Islet precursor cell (in vitro differentiated cells): ENCODE measurements around the gene LPP.
"Not testable (repeated sequence)": the region's sequence is repeated elsewhere in the genome, so short reads cannot be mapped to it uniquely, and the experiment has no call there.

ENCODE experiments used
- DNase-seq: peaks from one replicate; pipeline ENCODE4 v3.0.0-alpha.2; 2018

LPP gene

GRCh38 chr3:188617988-188618701 is 464.2 kb downstream of the LPP start:
- DNase-seq, result no peak

DNA sequence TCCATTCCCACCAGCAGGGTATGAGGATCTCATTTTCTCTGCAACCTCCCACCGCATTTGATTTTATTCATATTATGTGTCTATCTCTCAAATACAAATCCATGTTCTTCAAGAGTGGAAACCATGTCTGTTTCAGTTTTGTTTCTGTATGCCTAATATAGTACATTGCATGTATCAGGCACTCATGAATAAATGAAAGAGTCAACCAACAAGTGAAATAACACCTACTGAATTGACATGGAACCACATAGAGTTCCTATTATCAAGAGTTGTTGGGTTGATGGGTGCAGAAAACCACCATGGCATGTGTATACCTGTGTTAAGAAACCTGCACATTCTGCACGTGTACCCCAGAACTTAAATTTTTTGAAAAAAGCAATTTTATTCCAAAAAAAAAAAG is 466.8 kb downstream of the LPP start:
- DNase-seq, result no peak

DNA sequence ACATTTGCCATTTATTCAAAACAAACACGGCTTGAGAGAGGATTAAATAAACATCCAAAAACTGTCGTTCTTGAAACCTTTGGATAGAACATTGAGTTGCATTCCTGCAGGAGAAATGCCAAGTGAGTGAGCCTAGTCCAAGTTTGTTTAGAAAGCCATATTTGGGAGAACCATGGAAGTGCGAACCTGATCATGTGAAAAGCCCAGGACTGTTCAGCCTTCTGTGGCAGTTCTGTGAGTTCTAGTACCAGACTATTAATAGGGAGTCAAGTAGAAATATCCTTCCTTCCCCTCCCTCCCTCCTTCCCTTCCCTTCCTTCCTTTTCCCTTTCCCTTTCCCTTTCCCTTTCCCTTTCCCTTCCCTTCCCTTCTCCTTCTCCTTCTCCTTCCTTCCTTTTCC is 470.4 kb downstream of the LPP start:
- no peak for DNase-seq

DNA sequence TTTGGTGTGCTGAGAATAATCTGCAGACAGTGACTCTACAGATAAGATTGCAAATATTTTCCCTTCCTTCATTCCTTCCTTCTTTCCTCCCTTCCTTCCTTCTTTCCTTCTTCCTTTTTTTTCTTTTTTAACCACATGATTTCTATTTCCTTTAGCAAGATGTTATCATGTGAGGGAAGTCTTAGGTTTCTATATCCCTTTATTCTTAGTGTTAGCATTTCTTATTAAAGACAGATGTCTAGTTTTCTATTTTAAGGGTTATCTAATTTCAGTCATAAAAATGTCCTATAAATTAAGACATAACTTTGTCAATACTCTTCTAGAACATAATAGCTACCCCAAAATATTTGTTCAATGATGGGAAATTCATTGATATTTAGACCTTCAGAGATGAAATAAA is 470.9 kb downstream of the LPP start:
- no peak for DNase-seq

DNA sequence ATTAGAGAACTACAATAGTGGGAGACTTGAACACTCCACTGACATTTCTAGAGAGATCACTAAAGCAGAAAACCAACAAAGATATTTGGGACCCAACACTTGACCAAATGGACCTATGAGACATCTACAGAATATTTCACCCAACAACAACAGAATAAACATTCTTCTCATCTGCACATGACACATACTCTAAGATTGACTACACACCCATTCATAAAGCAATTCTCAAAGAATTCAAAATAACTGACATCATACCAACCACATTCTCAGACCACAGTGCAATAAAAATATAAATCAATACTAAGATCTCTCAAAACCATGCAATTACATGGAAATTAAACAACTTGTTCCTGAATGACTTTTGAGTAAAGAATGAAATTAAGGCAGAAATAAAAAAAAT is 473.7 kb downstream of the LPP start:
- DNase-seq, result no peak

- no peak for DNase-seq
Measured at GRCh38 chr3:188631291-188632010, 477.5 kb downstream of the LPP start.

GRCh38 chr3:188633206-188633605 is 479.2 kb downstream of the LPP start:
- no peak for DNase-seq

DNA sequence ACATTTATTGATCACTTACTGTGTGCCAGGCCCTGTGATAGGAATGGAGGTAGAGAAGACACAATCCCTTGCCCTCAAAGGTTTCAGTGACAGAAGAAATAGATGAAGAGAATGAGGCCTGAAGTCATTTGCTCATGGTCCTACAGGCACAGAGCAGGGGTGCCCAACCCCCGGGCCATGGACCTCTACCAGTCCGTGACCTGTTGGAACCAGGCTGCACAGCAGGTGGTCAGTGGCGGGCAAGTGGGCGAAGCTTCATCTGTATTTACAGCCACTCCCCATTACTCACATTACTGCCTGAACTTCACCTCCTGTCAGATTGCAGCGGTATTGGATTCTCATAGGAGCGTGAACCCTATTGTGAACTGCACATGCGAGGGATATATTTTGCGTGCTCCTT is 480.3 kb downstream of the LPP start:
- no peak for DNase-seq

- DNase-seq, result no peak
Measured at GRCh38 chr3:188635258-188636042, 481.5 kb downstream of the LPP start.

- not testable (repeated sequence) for DNase-seq
Measured at GRCh38 chr3:188636292-188636691, 482.3 kb downstream of the LPP start.

- DNase-seq, result no peak
Measured at GRCh38 chr3:188641076-188641475, 487.1 kb downstream of the LPP start.

- no peak for DNase-seq
Measured at GRCh38 chr3:188643736-188644135, 489.8 kb downstream of the LPP start.

DNA sequence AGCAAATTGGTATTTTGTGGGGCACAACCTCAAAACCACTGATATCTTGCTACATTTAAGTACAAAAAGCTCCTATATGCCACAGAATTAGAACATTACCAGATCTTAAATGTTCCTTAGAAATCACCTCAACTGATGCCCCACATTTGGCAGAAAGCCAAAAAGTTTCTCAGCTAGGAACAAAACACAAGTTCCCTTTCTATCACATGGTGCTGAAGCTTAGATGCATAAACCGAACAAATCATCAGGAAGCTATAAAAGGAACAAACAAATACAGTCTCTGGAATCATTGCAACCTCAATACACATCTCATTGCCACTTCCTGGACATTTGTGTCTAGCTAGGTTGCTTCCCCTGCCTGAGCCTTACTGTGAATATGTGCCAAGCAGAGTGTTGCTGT is 492.6 kb downstream of the LPP start:
- DNase-seq, result no peak

GRCh38 chr3:188647237-188647636 is 493.3 kb downstream of the LPP start:
- DNase-seq, result no peak

- no peak for DNase-seq
Measured at GRCh38 chr3:188649521-188649920, 495.6 kb downstream of the LPP start.

DNA sequence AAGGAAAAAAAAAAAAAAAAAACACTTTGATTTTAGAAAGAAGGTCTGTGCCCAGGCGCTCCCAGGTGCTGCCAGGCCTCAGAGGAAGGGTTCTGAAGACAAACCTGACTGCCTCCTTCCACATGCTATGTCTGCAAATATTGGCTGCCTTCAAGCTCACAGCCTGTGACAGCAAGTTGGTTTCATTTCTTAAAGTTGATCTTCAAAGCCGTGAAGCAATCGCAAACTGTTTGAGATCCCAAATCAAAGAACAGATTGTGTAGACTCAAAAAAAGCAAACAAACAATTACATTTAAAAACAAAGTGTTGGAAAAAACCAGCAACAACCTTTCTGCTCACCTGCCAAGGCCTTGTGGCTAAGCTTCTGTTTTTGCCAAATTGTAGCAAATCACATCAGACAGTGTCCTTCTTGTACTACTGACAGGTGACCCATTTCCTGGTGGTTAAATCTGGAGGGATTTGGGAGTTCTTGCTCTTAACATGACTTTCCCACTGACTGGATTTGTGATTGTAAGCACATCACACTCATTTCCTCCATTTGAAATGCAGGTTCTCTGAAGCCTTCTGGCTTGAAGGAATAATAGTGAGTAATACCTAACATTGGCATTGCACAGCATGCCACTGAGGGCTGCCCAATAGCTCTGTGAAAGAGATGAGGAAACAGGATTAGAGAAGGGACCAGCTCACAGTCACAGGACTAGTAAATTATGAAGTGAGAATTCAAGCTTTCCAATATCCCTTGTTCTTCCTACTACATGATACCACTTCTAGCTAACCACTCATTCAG is 502.4 kb downstream of the LPP start:
- no peak for DNase-seq

- DNase-seq, result no peak
Measured at GRCh38 chr3:188658606-188659005, 504.6 kb downstream of the LPP start.

GRCh38 chr3:188659449-188660090 is 505.6 kb downstream of the LPP start:
- no peak for DNase-seq

DNA sequence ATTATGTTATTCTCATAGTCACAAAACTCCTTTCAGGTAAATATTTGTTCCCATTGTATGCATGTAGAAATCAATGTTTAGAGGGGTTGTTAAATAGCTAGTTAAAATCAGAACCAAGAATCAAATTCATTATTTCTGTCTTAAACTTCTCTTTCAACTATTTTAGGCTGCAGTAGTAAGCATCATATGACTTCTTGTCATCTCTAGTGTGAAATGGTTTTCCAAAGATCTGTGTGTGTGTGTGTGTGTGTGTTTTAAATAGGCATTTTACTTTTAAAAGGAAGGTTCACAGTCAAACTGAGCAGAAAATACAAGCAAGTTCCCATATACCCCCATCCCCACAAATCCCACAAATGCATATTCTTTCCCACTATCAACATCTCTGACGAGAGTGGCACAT is 506.5 kb downstream of the LPP start:
- DNase-seq, result no peak

GRCh38 chr3:188661806-188662205 is 507.8 kb downstream of the LPP start:
- no peak for DNase-seq

DNA sequence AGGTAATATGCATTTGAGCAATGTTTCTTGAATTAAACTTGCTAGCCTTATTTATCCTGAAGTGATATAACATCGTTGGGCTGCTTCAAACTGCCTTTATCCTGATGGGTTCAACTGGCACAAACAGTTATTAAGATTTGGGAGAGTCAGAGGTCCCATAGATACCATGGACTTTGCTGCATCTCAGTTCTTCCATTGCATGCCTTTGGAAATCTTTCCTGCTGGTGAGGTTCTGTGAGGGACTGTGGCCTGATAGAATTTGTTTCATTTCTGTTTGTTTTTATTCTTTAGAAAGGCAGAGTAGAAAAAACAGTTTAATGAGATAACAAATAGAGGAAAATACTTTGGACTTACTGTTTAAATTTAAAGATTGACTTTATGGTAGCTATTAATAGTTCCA is 508.3 kb downstream of the LPP start:
- DNase-seq, result no peak

DNA sequence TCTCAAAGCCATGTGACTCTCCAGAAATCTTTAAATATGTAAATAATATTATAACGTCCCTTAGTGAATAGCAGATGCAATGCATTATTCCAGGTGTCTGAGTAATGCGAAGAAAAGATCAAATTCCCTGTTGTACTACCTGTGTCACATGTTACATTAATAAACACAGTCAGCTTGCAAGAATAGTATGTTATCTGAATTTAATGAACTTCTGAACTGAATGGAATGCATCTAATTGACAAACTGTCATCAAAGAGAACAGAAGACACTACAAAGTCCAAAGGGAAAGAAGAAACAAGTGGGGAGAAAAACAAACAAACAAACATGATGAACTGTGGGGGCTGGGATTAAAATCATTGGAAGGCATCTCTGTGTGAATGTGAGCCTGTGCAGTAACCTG is 508.8 kb downstream of the LPP start:
- DNase-seq, result no peak

DNA sequence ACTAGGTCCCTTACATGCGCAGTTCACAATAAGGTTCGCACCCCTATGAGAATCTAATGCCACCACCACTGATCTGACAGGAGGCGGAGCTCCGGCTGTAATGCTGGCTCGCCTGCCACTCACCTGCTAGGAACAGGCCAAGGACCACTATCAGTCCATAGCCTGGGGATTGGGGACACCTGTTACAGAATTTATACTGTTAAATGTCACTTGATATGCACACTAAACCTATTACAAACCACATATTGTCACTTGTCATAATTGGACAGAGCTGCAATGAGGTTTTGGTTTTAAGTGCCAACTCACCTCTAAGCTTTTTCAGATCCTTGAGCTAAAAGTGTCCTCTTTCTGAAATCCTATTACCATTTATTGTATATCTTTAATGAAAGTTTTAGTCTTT is 509.9 kb downstream of the LPP start:
- no peak for DNase-seq
